Endometrium (tissue), 2 donors: ENCODE results near the gene FMNL2.

Experiments
- FAIRE-seq: peaks from 2 replicates; lab custom pipeline; 2012; peaks lifted over from hg19 to GRCh38; lab: Jason Lieb, UNC
- donor health status: control.
- donor health status: control.

FMNL2 gene

DNA sequence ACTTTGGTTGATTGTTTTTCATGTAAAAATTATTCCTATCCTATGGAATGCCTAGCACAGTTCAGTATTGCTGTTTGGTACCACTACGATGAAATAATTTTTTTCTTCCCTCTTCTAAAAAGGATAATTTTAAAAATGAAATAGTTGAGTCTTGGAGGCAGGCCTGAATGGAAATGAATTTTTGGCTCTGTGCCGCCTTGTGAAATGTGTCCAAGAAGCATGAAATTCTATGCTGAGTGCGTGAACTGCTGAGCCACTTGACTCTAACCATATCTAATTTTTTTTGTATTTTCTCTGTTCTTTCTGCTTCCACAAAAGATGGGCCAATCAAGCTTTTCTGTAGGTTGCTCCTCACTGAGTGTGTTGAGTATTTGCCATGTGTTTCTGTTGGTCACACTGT, 287.2 kb downstream of the FMNL2 start:
- no peak for FAIRE-seq

DNA sequence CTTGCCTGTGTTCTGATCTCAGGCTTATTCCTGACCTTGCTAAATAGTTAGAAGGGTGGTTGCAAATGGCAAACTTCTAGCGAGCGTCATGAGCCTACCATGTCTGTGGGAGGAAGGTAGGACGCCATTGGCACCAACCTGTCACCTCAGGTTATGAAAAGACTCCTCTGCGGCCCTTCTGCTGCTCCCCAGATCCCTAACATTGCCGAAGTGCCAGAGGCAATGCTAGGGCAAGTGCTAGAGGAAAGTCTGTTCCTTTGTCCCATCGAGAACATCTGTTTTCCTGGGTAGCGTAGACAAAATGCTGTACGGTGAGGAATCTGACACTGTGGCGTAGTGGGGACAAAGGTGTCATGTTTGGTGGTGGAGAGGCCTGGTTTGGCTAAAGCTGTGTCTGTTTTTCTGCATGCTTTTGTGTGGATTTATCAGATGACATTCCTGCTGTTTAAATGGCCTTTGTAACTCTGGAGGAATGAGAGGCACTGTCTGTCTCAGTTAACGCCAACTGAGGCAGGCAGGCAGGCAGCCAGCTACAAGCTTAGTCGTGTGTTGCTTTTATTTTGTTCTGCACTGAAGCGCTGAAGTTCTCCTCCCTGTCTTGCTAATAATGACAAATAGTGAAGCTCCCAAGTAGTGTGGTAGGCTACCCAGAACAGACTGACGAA, 288.2 kb downstream of the FMNL2 start:
- no peak for FAIRE-seq

DNA sequence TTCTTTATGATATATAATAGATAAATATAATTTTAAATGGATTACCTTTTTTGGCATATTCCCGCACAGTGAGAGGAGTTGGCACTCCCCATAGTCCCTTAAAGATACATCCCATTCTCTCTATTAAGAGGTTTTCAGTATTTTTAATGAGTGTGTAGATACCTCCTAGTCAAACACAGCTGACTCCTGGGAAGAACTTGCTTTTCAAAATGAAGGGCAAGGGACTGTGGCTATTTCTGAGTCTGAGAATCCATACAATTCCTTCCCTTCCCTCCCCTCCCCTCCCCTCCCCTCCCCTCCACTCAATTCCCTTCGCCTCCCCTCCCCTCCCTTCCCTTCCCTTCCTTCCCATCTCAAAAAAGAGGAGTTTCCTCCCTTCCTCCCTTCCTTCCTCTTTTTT, 288.8 kb downstream of the FMNL2 start:
- FAIRE-seq = no peak

DNA sequence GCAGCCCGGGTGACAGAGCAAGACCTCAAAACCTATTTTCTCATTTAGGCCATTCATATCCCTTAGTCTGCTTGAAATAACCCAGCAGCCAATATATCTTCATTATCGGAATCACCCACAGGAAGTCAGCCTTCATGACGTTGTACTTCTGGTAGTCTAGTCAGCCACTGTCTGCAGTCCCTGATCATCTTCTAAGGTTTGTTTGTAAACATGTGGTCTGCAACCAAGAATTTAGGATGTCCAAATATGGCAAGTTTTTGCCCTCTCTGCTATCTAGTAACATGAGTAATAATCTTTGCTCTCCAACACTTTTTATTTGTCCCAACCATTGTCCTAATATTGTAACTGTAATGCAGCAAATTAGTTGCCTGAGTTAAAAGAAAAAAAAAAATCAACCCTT, 289.8 kb downstream of the FMNL2 start:
- FAIRE-seq = no peak

DNA sequence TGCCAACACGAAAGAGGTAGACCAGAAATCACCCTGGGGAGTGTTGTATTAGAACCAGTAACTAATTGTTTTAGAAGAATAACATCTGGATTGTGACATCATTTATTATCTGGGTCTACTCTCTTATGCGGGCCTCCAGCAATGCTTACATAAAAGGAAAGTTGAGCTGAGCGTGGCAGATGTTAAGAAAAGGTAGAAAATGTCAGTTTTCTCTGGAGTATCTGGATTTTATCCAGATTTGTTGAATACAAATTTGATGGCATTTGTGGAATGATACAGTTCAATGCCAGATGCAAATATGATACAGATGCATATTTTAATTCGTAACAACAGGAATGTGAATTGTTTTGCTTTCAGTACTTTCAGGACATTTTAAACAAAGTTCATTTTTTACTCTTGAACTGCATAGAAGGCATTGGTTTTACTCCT, 292.0 kb downstream of the FMNL2 start:
- peak; percentile 29 for FAIRE-seq

DNA sequence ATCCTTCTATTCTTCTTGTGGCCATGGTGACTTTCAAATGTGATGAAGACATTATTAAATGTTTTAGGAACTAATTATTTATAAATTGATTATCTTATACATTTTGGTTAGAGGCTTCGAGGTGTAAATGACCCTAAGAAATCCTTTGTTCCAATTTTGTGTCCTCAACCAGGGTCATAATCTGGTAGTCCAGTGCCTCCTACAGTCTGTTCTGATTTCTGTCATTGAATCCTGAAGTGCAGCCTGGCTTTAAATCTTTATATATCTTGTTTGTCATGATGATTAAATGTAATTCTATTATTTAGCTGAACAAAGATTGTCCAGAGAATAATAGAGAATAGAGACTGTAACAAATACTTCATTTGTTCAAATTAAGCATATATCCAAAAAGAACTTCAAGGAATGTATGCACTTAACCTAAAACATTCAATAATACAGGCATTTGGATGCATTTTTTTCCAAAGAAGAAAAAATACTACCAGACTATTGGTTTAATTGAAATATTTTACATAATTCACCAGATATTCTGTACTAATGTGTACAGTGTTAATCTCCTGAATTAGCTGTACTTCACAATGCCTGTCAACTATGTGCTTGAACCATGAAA, 292.5 kb downstream of the FMNL2 start:
- FAIRE-seq = peak; percentile 31

DNA sequence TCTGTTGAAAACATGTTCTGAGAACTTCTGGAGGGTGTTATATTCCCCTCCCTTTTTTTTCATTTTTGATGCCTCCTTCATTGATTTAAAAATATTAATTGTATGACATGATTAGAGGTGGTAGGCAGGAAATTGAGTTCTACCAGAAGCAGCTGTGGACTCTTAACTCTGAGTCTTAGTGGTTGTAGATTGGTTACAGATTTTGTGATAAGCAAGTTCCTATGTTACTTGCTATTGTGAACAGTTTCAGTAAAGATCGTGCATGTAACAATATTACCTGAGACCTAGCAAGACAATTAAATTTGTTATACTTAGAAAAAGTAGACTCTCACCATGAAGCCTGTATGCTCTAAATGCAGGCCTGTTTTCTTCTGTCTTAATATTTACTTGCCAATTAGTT, 294.2 kb downstream of the FMNL2 start:
- FAIRE-seq = no peak

DNA sequence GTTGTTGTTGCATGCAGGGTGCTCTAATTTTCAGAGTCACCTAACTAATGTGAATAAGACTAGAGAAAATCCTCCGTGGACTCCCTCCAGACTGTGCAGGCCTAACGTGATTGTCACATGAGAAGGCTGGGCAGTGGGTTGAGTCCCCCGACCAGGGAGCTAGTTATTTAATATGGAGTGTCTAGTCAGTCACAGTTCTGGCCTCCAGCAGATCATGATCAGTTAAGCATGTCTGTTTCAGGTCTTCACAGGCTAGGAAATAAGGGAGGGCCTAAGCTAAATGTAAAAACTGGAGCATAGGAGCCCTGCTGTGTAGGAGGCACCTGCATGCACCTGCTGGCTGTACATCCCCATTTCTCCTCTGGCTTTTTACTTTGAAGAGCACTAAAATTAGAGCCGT, 295.5 kb downstream of the FMNL2 start:
- FAIRE-seq = no peak

DNA sequence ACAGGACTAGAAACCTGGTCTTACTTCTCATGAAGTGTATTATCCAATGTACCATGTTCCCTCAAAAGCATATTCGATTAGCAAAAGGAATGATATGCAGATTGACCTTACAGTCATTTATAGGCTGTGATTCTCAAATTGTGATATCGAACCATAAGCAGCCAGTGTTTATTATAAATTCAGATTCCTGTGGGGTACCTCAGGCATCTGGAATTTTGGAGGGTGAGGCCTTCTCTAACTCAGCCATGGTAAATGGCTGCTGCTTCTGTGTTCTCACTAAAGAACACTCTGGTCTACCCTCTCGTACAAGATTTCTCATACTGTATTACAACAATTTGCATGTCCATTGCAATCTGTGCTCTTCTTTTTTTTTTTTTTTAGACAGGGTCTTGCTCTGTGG, 297.8 kb downstream of the FMNL2 start:
- FAIRE-seq = no peak

DNA sequence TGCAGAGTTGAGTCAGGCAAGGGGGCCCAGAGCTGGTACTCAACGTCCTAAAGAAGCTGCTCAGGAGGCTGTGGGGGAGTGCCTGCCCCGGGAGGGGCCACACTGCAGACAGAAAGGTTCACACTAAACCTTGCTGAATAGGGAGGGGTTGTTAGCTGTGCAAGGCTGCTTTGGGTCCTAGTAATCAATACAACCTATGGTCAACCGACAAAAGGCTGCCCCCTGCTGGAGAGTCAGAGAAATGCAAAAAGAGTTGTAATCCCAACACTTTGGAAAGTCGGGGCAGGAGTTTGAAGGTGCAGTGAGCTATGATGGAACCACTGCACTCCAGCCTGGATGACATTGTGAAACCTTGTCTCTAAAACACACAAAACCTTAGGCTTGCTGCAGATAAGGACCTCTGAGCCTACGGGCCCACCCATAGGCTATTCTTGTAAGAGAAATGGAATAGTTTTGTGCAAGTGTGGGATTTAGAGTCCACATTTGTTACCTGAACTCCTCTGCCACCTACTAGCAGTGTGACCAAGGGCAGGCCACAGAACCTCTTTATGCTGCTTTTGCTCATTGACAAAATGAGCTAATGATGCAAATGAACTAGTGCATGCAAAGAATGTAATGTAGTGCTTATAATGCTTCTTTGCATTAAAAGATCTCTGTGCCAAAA, 300.8 kb downstream of the FMNL2 start:
- no peak for FAIRE-seq

DNA sequence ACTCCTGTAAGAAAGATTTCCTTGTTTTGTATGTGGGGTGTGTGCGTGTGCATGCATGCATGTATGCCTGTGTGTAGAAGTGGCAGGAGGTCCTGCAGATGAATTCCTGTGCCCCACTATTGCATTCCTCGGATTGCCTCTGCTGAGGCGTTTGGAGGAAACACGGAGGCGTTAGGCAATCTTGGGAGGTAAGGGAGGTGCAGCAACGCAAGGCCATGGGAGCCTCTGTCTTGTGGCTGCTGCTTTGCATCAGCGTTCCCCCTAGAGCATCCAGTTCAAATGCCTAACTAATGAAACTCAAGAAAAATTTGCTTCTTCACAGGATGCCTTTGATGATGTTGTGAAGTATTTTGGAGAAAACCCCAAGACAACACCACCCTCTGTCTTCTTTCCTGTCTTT, 302.3 kb downstream of the FMNL2 start:
- no peak for FAIRE-seq

DNA sequence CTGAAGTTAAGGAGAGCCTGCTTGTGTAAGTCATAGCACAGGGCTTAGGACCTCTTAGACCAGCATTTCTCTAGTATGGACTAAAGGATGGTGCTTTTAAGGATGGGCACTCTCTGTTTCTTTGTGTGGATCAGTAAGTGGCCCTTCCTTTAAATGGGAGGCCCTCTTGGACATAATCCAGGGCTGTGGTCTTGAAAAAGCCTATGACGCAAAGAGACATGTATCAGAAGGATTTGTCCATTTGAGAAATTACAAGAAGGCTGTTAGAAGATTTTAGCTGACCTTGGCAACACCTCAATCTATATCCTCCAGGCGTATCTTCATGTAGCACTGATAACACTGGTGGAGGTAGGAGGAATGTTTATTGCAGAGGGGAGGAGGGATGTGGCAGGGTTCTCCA, 303.1 kb downstream of the FMNL2 start:
- no peak for FAIRE-seq

DNA sequence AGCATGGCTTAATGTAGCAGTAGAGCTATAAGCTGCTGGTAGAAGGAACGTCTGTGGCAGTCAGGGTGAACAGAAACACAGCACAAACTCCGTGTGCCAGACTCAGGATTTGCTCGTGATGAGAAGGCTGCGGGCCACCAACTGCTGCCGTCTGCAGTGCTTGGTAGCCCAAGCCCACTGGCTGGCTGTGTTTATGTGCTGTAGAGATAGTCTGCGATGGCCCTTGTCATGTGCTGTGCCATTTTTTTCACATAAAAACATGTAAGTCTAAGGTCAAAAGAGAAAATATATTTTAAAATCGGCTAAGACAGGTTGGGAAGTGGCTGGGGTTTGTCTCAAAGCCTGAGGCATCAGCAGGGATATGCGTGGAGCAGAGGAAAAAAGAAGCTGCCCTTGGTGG, 303.6 kb downstream of the FMNL2 start:
- no peak for FAIRE-seq

DNA sequence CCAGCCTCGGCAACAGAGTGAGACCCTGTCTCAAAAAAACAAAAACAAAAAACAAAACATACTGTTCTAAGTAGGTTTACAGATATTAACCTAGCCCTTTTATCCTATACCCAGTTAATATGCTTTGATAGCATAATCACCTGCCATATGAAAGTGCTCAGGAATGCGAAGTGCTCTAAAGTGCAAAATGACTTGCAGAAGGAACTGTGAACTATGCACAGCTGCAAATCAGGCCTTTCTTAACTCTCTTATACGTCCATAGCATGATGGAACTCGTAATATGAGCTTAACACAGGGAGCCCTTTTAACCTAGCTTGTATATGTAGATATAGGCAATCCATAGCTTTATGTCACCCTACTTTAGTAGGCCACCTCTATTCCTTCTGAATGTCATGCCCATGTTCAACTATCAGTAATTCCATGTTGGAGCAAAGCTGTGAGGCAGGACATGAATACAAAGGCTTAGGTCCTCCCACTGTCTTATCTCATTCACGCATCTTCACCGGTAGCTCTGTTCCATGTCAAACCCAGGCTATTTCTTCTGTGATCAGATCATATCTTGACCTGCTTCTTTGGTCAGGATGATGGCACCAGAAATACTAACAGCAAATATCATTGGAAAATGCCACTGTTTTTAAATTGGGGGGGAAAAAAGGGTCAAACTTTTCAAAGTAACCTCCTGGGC, 309.4 kb downstream of the FMNL2 start:
- FAIRE-seq = no peak

DNA sequence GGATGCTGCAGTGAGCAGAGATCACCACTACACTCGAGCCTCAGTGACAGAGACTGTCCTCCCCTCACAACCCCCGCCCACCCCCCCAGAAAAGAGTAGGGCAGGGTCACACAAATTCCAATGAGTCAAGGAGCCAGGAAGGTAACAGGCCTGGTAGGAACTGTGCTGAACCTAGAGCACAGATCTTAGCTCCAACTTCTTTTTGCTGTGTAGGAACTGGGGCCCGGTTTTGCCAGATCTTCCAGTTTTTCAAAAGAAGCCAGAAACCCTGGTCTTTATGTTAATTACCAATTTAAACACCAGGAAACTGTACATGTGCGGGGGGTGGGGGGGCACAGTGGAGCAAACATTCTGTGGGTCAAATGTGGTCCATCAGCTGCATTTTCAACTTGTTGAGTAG, 311.3 kb downstream of the FMNL2 start:
- no peak for FAIRE-seq

DNA sequence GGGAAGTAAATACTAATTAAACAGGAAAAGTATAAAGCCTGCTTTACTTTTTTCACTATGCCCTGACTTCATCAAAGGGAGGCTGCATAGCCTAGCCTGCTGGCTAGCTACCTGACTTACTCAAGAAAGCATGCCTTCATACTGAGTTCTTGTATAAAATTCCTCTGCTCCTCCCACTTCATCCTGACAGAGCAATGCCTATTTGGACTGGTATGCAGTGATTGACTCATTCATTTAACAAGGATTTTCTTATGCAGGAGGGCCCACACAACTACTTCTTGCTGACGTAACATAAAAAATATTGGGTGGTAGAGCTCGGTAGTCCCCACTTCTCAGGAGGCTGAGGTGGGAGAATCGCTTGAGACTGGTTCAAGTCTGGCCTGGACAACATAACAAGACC, 311.8 kb downstream of the FMNL2 start:
- no peak for FAIRE-seq

DNA sequence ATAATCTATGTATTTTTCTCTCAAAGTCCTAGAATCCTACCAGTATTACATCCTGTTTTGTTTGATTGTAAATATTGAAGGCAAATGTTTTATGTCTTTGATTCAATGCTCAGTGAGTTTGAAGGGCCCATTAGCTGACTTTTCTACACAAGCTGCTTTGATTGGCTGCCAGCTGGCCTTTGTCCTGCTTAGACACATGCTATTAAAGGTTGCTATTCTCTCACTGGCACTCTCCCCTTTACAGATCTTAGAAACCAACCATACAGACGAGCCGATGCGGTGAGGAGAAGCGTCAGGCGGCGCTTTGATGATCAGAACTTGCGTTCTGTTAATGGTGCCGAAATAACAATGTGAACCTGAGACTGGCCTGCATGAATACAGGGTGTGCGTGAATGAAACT, 312.6 kb downstream of the FMNL2 start:
- no peak for FAIRE-seq

DNA sequence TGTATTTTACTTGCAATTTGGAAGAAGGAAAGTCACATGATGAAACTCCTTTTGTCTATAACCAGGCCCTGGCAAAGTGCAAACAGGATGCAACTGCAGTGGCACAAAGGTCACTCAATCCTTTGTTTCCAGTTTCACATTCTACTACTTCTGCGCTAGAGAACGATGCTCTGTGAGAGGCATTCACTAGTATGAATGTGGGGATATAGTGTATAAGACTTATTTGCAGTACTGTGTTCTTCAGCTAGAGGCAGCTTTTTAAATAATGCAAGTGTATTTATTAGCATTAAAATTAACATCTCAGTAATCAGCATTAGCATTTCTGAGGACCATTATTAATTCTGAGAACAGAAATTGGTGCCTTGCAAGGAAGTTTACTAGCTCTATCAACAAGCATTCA, 313.4 kb downstream of the FMNL2 start:
- FAIRE-seq = no peak

DNA sequence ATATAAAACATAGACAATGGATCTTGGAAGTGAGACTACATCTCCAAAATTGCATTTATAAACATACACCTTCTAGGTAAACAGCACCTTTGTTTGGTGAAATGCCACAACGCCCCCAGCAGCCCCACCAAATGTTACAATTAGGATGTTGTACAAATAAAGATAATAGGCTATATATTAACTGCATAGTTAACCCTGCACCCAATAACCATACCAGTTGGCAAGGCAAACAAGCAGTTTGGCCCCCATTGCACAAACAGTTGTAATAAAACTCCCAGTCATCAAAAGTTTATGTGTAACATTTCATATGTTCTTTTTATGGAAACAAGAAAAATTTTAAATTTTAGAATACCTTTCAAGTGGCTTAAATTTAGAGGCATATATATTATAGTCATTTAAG, 315.0 kb downstream of the FMNL2 start:
- no peak for FAIRE-seq

DNA sequence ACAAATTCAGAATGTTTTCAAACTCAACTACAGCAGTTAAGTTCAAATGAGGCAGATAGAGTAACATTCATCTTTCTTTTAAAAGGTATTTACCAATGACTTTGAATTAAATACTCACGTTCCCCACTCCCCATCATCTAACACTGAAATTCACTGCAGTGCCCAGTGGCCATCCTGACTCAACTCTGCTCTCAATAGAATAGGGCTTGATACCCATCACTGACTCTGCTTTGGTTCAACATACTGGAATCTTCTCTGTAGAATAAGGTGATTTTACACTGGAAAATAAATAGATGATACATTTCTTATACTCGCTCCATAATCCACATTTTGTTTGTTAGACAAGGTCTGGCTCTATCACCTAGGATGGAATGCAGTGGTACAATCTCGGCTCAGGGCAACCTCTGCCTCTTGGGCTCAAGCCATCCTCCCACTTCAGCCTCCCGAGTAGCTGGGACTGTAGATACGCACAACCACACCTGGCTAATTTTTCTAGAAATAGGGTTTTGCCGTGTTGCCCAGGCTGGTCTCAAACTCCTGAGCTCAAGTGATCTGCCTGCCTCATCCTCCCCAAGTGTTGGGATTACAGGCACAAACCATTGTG, 315.9 kb downstream of the FMNL2 start:
- FAIRE-seq = no peak

DNA sequence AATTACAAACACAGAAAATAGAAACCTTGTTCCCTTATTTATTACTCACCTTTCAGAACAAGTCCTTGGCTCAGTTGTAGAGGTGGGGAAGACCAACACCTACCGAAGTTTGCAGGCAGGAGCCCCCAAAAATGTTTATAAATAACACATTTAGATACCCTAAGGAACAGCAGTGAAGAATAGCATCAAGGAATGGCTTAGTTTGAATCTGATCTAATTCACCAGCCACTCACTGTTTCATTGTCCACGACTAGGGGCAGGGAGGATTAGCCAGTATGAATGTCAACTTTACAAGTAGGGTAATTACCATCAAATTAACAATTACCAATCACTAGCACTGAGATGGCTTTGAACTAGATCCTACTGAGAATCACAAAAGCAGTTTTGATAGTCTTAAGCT, 316.9 kb downstream of the FMNL2 start:
- no peak for FAIRE-seq

DNA sequence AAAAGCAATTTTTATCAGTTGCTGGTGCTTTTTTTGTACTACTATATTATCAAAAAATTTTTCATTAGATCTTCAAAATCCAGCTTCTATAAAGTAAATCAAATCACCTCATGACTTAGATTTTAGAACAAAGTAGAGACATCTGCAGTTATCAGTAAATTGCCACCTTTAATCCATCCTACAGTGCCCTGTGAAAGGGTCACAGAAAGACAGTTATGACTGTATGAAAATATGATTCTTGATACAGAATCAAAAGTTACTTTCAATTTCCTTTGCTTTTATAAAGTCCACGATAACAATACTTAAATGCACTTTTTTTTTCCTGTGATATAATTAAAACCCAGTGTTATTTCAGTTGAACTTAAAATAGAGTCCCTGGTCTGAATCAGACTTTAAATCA, 320.9 kb downstream of the FMNL2 start:
- FAIRE-seq = no peak

DNA sequence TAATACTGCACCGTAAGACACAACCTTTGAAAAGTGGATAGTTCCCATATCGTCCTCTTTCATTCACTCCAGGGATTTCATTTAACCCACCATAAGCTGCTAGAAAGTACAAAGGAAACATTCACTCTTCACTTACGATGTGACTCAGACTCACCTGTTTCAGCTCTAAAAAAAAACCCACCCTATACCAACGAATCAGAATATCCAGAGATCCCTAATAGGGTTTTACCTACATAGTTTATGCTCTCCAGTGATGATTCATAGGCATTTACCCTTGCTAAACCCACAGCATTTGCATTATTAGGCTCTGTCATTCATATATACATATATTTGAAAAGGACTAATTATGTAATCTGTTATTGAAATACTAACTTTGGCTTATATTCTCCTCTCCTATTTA, 322.1 kb downstream of the FMNL2 start:
- FAIRE-seq = no peak
